ENCODE results near the gene PYY.
A peak's percentile ranks its signal among the peaks of the same experiment; 100 is the strongest.
"Not testable (repeated sequence)": the region's sequence is repeated elsewhere in the genome, so short reads cannot be mapped to it uniquely, and the experiment has no call there.

PYY gene

DNA sequence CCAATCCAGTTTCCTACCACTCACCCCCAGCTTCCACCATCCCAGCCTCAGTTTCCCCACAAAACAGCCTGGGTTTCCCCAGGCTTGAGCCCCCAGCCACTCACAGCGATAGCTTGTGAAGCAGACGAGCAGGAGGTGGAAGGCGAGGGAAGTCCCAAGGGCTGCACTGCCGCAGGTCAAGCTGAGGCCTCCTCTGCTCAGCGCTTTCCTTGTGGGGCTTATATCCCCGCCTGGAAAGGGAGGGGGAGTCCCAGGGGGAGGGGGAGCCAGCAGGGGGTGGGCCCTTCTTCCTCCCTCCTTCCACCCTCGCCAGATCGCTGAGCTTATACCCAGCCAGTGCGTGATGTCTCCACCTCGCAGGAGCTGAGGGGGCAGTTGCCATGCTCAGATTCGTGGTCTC is at the start of gene PYY:
Gene PYY (minus strand): TSS at position 195 of the 400 bp plus-strand sequence. CDS start 457 bp downstream, outside the sequence.
- DNase-seq, result no peak

DNA sequence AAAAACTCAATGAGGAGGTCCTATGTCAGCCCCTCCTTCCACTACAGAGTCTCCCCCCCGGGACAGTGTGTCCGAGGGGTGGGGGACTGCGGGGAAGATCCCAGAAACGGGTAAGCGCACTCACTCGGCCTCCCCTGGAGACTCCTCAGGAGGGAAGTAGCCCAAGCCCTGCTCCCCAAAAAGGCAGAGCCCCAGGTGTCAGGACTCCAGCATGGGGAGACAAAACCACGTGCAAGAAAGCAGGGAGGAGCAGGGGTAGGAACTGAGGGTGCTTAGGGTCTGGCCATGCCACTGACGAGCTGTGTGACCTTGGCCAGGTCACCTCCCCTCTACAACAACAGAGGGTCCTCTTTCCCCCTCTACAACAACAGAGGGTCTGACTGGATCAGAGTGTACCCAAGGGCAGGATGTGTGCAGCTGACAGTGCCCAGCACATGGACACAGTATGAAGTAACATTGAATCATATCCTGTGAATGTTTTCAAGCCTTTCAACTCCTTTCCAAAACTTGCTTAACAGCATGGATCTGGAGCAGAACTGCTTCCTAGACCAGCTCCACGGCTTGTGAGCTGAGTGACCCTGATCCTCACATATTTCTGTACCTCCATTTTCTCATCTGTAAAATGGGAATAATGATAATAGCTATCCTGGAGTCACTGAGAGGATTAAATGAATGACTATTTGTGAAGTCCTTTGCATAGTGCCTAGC is 48.6 kb upstream of the PYY start:
- DNase-seq, result no peak

DNA sequence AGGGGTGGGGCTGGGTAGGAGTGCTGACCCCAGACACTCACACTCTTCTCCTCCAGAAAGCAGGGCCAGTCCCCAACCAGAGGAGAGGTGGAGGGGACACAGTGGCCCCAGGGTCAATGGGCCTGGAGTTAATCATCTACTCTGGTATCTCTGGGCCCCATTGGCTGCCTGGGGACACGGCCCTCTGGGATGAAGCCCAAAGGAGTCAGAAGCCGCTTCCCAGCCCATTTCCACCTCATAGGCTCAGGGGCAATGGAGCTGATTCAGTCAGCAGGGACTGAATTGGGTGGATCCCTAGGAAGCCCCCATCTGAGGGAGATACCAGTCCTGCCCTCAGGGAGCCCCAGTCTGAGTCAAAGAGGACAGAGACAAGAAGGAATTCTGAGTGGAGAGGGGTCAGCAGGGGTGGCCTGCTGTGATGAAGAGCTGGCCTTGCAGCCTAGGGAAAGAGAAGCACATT is 47.8 kb upstream of the PYY start:
- no peak for DNase-seq

DNA sequence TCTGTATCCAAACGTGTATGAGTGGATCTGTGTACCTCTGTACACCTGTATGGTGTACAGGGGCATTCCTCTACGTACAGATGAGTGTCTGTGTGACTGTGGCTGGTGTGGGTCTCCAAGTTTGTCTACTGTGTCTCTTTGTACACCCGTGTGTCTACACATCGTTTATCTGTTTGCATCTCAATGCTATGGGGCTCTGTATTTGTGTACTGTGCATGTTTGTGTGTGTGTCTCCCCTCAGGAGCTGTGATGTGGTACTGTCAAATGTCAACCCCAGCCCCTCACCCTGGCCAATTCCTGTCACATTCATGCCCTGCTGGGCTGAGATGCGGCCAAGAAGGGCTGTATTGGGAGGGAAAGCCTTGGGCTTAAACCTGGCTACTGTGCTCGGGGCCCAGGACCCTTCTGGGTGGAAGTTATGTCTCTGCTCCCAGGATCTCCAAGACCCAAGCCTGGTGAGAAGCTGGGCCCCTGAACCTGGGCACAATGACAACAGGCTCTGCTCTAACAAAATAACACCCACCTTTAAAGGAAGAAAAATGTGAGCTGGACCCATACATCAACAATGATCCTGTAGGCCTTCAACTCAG is 47.2 kb upstream of the PYY start:
- DNase-seq, result no peak

DNA sequence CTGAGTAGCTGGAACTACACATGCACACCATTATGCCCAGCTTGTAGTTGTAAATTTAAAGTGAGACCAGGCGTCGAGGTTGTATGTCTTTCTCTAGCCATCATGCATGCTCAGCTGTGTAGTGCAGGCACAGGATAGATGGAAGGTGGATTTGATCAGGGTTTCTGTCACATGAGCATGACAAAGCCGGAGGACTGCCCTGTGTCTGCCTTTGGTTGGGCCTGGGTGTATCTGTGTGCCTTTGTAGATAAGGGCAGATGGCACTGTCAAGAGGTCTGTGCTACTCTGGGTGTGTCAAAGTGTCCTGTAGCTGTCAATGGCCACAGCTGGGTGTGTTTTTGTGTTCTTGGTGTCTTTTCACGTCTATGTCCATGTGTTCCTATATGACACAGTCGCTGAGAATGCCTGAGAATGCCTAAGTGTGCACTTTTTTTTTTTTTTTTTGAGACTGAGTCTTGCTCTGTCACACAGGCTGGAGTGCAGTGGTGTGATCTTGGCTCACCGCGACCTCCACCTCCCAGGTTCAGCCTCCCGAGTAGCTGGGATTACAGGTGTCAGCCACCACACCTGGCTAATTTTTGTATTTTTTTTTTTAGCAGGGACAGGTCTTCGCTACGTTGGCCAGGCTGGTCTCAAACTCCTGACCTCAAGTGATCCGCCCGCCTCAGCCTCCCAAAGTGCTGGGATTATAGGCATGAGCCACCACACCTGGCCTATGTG is 46.6 kb upstream of the PYY start:
- no peak for DNase-seq

DNA sequence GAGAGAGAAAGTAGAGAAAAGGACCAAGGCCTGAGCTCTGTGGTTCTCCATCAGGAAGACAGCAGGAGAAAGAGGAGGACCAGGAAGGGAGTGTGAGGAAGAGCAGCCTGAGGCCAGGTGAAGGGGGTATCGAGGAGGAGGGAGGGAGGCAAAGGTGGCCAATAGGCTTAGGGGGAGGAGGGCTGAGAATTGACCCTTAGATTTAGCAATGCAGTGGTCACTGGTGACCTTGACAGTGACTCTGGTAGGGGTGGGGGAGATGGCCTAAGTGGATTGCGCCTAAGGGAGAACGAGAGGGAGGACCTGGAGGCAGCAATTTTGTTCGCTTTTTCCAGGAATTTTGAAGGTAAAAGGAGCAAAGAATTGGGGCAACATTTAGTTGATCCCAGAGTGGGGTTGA is 45.3 kb upstream of the PYY start:
- DNase-seq, result no peak

DNA sequence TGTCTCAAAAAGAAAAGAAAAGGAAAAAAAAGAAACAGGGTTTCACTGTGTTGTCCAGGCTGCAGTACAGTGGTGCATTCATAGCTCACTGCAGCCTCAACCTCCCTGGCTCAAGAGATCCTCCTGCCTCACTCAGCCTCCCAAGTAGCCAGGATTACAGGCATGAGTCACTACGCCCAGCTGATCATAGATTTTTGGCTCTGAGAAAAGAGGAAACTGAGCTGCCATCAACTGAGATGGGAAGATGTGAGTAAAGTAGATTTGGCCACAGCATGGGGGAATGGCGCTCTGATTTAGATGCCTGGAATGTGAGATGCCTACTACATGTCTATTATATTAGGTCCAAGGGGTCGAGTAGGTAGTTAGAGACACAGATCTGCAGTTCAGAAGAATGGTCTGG is 44.8 kb upstream of the PYY start:
- no peak for DNase-seq

DNA sequence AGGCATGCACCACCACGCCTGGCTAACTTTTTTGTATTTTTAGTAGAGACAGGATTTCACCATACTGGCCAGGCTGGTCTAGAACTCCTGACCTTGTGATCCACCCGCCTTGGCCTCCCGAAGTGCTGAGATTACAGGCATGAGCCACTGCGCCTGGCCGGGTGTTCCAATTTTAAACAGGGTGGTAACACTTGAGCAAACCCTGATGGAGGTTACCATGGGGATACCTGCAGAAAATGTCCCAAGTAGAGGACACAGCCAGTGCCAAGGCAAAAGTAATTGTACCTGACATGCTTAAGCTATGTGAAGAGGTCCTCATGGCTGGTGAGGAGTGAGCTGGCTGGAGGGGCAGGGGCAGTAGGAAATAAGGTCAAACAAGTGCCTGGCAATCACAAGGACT is 43.4 kb upstream of the PYY start:
- DNase-seq, result not testable (repeated sequence)

DNA sequence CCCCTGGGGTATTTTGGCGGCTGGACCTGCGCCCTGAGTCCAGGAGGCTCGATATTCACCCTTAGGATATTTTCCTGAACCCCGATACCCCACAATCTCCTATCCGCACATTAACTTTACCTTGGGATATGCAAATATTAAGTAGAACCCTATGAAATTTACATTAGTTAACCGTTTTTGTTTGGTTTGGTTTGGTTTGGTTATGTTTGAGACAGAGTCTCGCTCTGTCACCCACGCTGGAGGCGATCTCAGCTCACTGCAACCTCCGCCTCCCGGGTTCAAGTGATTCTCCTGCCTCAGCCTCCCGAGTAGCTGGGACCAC is 41.4 kb upstream of the PYY start:
- DNase-seq, result no peak

DNA sequence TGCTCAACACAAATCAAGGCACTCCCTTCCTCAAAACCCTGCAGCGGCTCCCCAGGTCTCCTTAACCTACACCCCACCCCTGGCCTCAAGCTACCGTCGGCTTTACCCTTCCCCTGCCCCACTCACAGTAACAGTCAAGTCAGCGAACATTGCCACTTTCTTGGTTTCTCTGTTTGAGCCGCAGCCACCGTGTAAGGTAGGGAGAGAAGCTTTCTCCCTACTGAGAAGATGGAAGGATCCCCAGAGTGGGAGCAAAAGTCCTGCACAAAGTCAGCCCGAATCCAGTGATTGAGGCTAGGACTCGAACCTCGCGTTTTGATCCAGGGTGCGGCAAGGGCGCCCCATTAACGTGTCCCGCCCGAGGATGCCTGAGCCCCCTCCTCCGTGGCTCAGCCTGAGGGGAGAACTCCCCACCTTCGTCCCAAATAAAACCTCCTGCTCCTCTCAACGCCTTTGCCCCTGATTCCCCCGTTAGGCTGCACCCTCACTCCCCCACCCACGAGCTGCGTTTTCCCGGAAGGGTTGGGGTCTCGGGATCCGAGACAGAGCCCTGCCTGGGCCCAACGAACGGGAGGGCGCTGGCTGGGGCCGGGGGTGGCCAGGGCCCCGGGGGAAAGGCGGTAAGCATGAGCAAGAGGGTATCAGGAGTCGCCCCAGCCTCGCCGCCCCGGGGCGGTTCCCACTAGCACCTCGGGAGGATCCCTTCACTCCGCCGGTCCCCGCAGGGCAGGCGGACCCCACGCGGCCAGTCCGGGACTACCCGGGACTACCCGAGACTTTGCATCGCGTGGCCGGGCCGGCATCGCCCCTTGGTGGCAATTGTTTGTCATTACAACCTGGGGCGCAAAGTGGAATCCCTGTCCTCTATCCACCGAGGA is 40.8 kb upstream of the PYY start:
- peak; percentile 71 for DNase-seq

DNA sequence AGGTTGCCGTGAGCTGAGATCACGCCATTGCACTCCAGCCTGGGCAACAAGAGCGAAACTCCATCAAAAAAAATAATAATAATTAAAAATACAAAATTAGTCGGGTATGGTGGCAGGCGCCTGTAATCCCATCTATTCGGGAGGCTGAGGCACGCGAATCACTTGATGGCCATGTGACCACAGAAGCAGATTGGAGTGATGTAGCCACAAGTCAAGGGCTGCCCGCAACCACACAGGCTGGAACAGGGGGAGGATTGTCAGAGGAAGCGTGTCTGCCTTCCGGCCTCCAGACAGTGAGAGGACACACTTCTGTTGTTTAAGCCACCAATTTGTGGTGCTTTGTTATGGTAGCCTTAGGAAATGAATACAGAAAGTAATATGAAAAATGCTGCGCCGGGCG is 38.9 kb upstream of the PYY start:
- DNase-seq, result no peak

DNA sequence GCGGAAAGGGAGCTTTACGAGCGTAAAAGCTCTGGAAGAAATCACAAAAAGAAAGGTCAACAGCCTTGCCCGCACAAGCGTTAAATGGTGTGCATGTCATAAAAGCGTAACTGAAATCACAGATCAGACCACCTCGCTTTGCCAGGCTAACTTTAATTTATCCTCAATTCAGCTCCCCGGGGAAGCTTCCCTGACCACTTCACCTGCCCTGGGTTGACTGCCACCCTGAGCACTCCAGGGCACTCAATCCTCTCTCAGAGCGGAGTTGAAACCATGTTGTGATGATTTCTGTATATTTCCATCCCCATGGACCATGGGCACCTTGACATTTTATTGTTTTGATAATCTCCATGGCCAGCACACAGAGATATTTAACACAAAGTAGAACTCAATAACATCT is 34.6 kb upstream of the PYY start:
- no peak for DNase-seq

DNA sequence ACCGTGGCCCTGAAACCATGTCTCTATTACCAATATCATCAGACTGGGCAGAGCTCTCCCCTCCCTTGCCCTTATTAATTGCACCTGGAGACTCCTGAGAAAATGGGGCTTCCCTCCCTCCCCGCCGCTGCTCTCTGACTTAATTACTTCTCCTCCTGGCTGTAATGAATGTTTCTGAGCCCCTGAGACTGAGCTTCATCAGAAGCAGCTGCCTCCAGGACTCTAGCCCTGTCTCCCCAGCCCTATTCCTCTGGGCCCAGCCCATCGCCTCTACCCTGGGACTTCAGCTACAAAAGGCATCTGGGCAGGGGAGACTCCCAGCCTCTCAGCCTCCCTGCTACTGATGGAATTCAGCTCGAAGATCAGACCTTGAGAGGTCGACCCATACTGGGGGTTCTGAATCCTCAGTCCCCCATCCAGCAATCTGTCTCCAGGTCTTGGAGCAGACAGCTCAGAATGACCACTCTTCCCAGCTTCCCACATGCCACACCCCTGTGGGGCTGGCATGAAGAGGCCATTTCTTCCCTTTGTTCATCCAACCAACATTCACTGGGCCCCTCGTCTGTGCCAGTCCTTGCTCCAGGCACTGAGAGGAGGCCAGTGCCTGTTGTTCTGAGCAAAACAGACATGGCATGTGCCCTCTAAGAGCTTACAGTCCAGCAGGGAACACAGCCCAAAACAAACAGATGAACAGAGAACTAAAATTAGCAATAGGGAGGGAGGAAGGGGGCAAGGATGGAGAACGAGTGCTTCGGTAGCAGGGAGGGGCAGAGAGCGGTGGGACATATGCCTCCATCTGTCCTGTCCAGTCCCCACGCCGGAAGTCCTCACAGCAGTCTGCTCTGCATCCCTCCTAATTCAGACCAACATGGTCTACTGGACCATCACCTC is 33.6 kb upstream of the PYY start:
- no peak for DNase-seq

DNA sequence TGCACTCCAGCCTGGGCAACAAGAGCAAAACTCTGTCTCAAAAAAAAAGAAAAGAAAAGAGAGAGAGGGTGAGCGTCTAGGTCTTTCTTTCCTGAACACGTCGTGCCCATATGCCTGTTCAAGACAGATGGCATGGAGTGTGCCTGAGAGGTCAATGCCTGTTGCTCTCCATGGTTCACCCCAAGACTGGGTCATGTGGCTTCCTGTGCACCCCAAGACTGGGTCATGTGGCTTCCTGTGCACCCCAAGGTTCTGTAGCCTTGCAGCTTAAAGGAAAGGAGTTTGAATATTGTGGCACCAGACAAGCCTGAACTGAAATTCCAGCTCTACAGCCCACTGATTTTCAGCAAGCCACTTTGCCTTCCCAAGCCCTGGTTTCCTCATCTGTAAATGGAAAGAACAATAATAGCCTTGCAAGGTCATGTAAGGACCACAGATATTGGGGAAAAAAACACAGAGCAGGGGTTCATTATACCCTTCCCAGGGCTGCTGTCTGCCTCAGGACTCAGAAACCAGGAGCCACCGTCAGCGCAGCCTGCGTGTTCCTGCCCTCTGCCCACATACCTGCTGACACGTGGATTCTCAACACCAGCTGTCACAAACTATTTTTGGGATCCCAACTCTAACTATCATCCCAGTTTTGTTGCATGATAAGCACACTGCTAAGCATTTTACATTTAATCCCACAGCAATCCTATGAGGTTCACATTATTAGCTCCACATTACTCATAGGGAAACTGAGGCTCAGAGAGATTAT is 32.7 kb upstream of the PYY start:
- peak; percentile 26 for DNase-seq

DNA sequence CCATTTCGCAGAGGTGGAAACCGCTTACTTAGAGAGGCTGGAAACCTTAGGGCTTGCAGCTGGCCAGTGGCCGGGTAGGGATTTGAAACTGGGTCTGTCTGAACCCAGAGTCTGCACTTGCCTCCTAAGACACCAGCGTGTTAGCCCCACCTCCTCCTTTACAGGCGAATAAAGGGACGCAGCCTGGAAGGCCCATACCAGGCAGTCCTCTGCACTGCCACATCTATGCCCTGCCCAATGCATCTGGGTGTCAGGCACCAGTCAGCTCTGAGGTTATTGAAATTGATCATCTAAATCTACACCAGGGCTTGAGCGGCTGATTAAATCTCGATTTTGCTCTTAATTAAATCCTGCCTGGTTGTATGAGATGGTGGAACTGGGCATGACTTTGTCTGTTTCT is 30.8 kb upstream of the PYY start:
- no peak for DNase-seq

DNA sequence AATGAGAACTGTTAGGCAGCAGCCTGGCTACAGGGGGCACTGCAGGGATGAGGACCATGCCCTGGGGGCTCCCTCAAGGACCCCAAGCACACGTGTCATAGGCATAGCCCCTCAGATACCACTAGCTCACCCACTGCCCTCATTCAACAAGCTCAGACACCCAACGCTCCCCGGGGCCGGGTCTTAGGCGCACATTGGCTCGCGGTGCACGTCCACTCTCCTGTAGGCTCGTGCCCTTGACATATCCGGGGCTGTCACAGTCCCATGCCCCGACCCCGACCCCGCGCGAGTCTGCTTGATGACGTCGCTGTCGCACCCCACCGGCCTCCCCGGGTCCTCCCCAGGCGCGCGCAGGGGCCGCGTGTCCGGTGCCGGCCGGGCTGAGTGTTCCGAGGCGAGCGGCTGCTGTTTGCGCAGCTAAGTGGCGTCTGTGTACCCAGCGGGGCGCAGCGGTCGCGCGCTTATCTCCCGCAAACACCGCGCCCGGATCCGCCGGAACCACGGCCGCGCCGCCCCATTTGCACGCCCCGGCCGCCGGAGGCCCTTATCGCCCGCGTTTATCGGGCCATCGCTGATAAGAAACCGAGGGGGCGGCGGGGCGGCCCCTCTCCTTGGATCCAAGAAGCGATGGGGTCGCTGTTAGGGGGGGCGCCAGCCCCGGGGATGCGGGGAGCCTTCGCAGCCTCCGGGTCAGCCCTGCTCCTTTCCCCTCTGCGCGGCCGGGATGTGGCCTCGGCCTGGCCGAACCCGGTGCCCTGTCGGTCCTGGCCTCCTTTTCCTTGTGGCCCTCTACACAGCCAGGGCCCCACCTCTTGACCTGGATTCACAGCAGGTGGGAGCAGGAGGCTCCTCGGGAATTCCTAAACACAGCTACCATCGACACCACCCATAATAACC is 30.0 kb upstream of the PYY start:
- no peak for DNase-seq

DNA sequence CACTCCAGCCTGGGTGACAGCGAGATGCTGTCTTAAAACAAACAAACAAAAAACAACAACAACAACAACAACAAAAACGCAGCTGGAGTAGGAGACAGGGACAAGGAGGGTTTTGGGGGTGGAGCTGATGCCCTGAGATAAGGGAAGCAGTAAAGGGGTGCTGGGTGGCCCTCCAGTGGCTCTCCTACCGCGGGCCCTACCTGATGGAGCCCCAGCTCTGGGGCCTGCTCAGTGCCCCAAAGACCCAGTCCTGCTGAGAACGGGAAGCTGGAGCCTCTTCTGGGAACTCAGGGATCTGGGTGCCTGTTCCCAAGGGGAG is 29.4 kb upstream of the PYY start:
- no peak for DNase-seq

DNA sequence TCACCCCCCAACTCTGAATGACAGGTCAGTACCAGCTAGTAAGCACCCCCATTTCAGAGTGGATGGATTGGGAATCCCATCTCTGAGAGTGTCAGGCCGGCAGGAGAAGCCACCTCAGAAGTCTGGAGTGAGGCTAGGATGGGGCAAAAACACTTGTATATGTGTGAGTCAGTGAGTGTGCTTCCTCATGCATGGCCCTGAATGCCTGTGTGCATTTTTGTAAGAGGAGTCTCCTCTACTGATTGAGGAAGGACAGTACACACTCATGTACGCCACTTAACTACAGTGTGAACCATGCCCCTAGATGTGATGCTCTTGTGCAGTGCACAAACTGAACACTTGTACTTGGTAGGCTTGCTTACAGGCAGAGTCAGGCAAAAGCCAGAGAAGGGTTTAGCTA is 28.4 kb upstream of the PYY start:
- no peak for DNase-seq

DNA sequence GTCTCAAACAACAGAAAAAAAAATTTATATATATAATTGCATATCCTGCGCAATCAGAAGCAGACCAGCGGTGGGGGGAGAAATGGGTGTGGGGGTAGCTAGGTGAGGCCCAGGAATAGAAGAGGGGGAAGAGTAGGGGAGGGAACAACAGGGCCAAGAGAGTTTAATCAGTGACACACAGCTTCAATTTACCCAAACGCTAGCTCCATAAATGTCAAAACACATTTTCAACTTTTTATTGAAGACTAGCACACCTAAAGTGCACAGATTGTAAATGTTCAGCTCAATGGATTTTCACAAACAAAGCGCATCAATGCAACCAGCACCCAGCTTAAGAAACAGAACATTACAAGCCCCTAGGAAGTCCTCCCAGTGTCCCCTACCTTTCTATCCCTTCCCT is 25.9 kb upstream of the PYY start:
- no peak for DNase-seq

DNA sequence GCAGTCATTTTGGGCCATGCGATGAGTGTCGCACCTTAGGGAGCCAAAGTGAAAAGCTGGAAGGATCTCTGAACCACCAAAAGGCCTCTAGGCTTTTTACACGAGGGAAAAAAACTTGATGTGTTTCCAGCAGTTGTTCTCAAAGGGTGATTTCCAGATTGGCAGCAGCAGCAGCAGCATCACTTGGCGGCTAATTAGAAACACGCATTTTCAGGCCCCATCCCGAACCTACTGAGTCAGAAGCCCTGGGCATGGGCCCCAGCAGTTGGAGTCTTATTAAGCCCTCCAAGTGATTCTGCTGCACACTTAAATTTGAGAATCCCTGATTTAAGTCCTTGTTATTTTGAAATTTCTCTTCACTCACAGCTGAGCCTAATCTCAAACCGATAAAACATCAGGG is 25.3 kb upstream of the PYY start:
- no peak for DNase-seq

DNA sequence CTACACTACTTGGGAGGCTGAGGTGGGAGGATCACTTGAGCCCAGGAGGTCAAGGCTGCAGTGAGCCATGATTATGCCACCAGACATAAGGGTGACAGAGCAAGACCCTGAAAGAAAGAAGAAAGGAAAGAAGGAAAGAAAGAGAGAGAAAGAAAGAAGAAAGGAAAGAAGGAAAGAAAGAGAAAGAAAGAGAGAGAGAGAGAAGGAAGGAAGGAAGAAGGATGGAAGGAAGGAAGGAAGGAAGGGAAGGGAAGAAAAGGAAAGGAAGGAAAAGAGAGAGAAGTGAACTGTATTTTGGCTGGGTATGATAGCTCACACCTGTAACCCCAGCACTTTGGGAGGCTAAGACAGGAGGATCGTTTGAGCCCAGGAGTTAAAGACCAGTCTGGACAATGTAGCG is 24.3 kb upstream of the PYY start:
- no peak for DNase-seq

Data from RPMI8226 (cell line).